Activated B cell treated with CpG ODN at 0.5 μM for 24 hours (primary cell): ENCODE measurements around the gene ENG. TPM values are rescaled to one million over a fixed set of nuclear protein-coding genes. Genes with fewer than 3 reads are reported as not detected.

Experiments used
- ATAC-seq: fragments of 200-7000 bp; cut with Tn5 transposase; one replicate; pipeline ENCODE4 v1.10.0; 2021; ENCODE audit warnings: low read depth, mild to moderate bottlenecking, moderate library complexity
- CTCF ChIA-PET: fragments of 350-600 bp; sonication (Branson Sonifier 250); formaldehyde crosslinking; loops from one replicate; lab custom pipeline; 2021; ENCODE audit warnings: antibody characterized with exemption; lab: Charles Lee
- POLR2A ChIA-PET: fragments of 350-600 bp; sonication (Branson Sonifier 250); formaldehyde crosslinking; loops from one replicate; lab custom pipeline; 2021; ENCODE audit warnings: antibody characterized with exemption; lab: Charles Lee
- DNase-seq: peaks from one replicate; pipeline ENCODE4 v3.0.0; 2022
- H3K27ac Mint-ChIP-seq: one replicate; pipeline ENCODE4 v1.8.0; 2020; ENCODE audit warnings: mixed read lengths
- H3K27me3 Mint-ChIP-seq: one replicate; pipeline ENCODE4 v1.8.0; 2021; ENCODE audit warnings: mixed read lengths
- H3K36me3 Mint-ChIP-seq: one replicate; pipeline ENCODE4 v1.8.0; 2021; ENCODE audit warnings: low read depth, mixed read lengths
- H3K4me1 Mint-ChIP-seq: one replicate; pipeline ENCODE4 v1.8.0; 2021; ENCODE audit warnings: mixed read lengths
- H3K4me3 Mint-ChIP-seq: one replicate; pipeline ENCODE4 v1.8.0; 2020; ENCODE audit warnings: mild to moderate bottlenecking, mixed read lengths
- H3K9me3 Mint-ChIP-seq: one replicate; pipeline ENCODE4 v1.8.0; 2020; ENCODE audit warnings: mixed read lengths
- intact Hi-C: fragments of 100-400 bp; cut with micrococcal nuclease; formaldehyde crosslinking; loops from one replicate; pipeline ENCODE4 v1.15.1; 2024
- total RNA-seq: library from RNA; stranded (reverse); gene quantifications from 2 replicates; pipeline ENCODE4 v1.2.3, GENCODE V29; 2022
- TF ChIP-seq, protein P1 (sequence below): fragments of 200-600 bp; IDR thresholded peaks from one replicate; pipeline ENCODE4 v1.8.0; 2022; ENCODE audit warnings: antibody characterized with exemption, mild to moderate bottlenecking

ENG gene
- total RNA-seq, 1 donor from 2014 or later = 6.1 TPM

DNA sequence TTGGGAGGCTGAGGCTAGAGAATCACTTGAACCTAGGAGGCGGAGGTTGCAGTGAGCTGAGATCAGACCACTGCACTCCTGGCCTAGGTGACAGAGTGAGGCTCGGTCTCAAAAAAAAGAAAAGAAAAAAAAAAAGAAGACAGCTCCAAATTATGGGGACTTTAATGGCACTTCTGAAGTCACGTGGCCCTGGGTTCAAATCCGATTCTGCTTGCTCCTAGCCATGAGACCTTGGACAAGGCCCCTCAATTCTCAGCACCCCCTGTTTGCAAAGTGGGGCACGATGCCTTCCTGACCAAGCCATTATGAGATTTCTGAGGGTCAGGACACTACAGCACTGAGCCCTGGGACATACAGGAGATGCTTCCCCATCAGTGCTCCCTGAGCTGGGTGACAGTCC is 1.1 kb upstream of the ENG start:
- POLR2A ChIA-PET = interaction anchor here (0.6 to 2.8 kb wide), 3 partner anchors 13 to 121 kb away, joined by 6 to 8 read pairs (median 6); partner anchors contain the start of gene TOR2A
- H3K9me3 Mint-ChIP-seq = no peaks in the 10 kb centered on the region
- intact Hi-C loops = no loop called here
- TF ChIP-seq, protein P1, sequence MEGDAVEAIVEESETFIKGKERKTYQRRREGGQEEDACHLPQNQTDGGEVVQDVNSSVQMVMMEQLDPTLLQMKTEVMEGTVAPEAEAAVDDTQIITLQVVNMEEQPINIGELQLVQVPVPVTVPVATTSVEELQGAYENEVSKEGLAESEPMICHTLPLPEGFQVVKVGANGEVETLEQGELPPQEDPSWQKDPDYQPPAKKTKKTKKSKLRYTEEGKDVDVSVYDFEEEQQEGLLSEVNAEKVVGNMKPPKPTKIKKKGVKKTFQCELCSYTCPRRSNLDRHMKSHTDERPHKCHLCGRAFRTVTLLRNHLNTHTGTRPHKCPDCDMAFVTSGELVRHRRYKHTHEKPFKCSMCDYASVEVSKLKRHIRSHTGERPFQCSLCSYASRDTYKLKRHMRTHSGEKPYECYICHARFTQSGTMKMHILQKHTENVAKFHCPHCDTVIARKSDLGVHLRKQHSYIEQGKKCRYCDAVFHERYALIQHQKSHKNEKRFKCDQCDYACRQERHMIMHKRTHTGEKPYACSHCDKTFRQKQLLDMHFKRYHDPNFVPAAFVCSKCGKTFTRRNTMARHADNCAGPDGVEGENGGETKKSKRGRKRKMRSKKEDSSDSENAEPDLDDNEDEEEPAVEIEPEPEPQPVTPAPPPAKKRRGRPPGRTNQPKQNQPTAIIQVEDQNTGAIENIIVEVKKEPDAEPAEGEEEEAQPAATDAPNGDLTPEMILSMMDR = no peak
- DNase-seq = no peak
- peak overlapping the region; percentile 38 for H3K4me3 Mint-ChIP-seq
- no peaks in the 10 kb centered on the region for H3K36me3 Mint-ChIP-seq
- no peaks in the 10 kb centered on the region for H3K27me3 Mint-ChIP-seq
- no peak overlapping the region for H3K27ac Mint-ChIP-seq
- peaks cover 45% of the 10 kb centered on the region for H3K4me1 Mint-ChIP-seq
- CTCF ChIA-PET = interaction anchor here (1.3 to 2.1 kb wide), 3 partner anchors 10 to 121 kb away, joined by 4 to 11 read pairs (median 6); partner anchors contain the start of gene TOR2A
- ATAC-seq = no peak

DNA sequence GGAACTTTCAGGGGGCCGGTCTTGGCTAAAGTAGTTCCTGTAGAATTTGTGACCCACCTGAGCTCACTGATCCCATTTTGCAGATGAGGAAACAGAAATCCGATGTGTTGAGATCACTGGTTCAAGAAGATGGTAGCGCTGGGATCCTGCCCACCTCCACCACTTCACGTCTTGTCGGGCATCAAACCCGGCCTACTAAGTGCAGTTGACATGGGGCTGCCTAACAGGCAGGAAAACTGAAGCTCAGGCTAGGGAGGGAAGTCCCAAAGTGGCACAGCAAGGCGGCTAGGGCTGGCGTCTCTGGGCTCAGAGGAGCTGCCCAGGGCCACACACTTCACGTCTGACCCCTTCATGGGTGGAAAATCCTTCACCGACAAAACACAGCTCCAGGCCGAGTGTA is 502 bp upstream of the ENG start:
- DNase-seq (no peak), ATAC-seq (no peak)
- Mint-ChIP-seq H3K36me3 (no peaks in the 10 kb centered on the region), H3K27ac (no peak overlapping the region), H3K27me3 (no peaks in the 10 kb centered on the region), H3K4me3 (no peak overlapping the region), H3K9me3 (no peaks in the 10 kb centered on the region), H3K4me1 (peaks cover 42% of the 10 kb centered on the region)
- ChIA-PET CTCF (interaction anchor here (1.3 to 2.1 kb wide), 3 partner anchors 11 to 120 kb away, joined by 4 to 11 read pairs (median 6); partner anchors contain the start of gene TOR2A), POLR2A (interaction anchor here (0.6 to 2.8 kb wide), 5 partner anchors 14 to 516 kb away, joined by 6 to 8 read pairs (median 6); partner anchors contain the start of genes TOR2A and URM1)
- intact Hi-C loops = no loop called here
- TF ChIP-seq, protein P1 = no peak

GRCh38 chr9:127853312-127854183 is 910 bp downstream of the ENG start:
- DNase-seq = no peak
- CTCF ChIA-PET = interaction anchor here (1.3 to 1.4 kb wide), 2 partner anchors 16 to 67 kb away, joined by 3 to 10 read pairs; no protein-coding TSS in a partner anchor
- POLR2A ChIA-PET = interaction anchor here (0.5 to 2.8 kb wide), 8 partner anchors 8 to 119 kb away, joined by 3 to 9 read pairs (median 4); partner anchors contain the start of genes CDK9 and TOR2A
- Mint-ChIP-seq H3K4me1 (peaks cover 36% of the 10 kb centered on the region), H3K27me3 (no peaks in the 10 kb centered on the region), H3K4me3 (peak overlapping the region; percentile 82), H3K27ac (peak overlapping the region; percentile 41), H3K9me3 (peaks cover 9% of the 10 kb centered on the region), H3K36me3 (peaks cover 9% of the 10 kb centered on the region)
- peak; percentile 35 for ATAC-seq
- intact Hi-C loops = no loop called here
- TF ChIP-seq, protein P1 = no peak

DNA sequence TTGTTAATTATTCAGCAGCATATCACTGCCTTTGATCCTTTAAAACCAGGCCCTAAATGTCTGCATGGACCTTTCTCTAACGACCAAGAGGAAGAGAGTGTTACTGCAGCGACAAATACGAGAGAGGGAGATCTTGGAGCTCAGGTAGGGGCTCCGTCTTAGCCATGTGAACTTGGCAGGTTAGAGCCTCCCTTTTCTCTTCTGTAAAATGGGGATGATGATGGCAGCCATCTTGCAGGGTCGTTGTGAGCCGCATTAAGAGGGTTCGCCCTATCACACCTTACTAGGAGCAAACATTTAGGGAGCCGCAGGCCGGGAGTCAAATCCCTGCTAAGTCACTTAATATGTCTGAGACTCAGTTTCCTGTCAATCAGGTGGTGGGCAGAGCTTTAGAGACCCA is 1.6 kb downstream of the ENG start:
- no peak overlapping the region for H3K4me3 Mint-ChIP-seq
- ATAC-seq (no peak), DNase-seq (no peak)
- intact Hi-C loops = no loop called here
- H3K27ac Mint-ChIP-seq = no peak overlapping the region
- peaks cover 11% of the 10 kb centered on the region for H3K9me3 Mint-ChIP-seq
- H3K27me3 Mint-ChIP-seq = no peaks in the 10 kb centered on the region
- peaks cover 33% of the 10 kb centered on the region for H3K4me1 Mint-ChIP-seq
- TF ChIP-seq, protein P1 = no peak
- H3K36me3 Mint-ChIP-seq = peaks cover 9% of the 10 kb centered on the region
- POLR2A ChIA-PET = interaction anchor here (0.5 to 2.4 kb wide), 6 partner anchors 9 to 83 kb away, joined by 3 to 9 read pairs (median 3); partner anchors contain the start of gene CDK9
- CTCF ChIA-PET = interaction anchor here (1.3 to 1.4 kb wide), 2 partner anchors 17 to 66 kb away, joined by 3 to 10 read pairs; no protein-coding TSS in a partner anchor
